Small intestine (tissue), 7 donors: ENCODE results near the gene DNHD1. TPM values are rescaled to one million over a fixed set of nuclear protein-coding genes. Genes with fewer than 3 reads are reported as not detected.
A peak's percentile ranks its signal among the peaks of the same experiment; 100 is the strongest.

Experiments used
- DNase-seq, 2 donors: peaks; one replicate each; pipeline versions ENCODE4 v3.0.0 to v3.0.0-alpha.2; 2013
- FAIRE-seq: peaks from 2 replicates; lab custom pipeline; 2012; peaks lifted over from hg19 to GRCh38; lab: Jason Lieb, UNC
- H3K27ac ChIP-seq, 3 donors: one replicate each; pipeline ENCODE4 v1.5.1; 2013; ENCODE audit warnings: low read length in 2 of 3, mild to moderate bottlenecking in 2 of 3, control low read depth in 1 of 3, inconsistent platforms in 1 of 3, low read depth in 1 of 3, moderate library complexity in 1 of 3
- H3K27me3 ChIP-seq, 3 donors: one replicate each; pipeline ENCODE4 v1.6.1; 2013; ENCODE audit warnings: low read length in 3 of 3, inconsistent platforms in 1 of 3; ENCODE audit not compliant: control insufficient read depth in 3 of 3, insufficient read depth in 3 of 3
- H3K36me3 ChIP-seq, 3 donors: one replicate each; pipeline ENCODE4 v1.6.1; 2013; ENCODE audit warnings: low read length in 3 of 3, inconsistent platforms in 1 of 3, low read depth in 1 of 3, mild to moderate bottlenecking in 1 of 3, moderate library complexity in 1 of 3; ENCODE audit not compliant: control insufficient read depth in 3 of 3, insufficient read depth in 2 of 3
- H3K4me1 ChIP-seq, 3 donors: one replicate each; pipeline ENCODE4 v1.6.1; 2013; ENCODE audit warnings: low read length in 2 of 3, inconsistent platforms in 1 of 3, low read depth in 1 of 3, mild to moderate bottlenecking in 1 of 3, moderate library complexity in 1 of 3; ENCODE audit not compliant: control insufficient read depth in 3 of 3, insufficient read depth in 2 of 3
- H3K4me3 ChIP-seq, 3 donors: one replicate each; pipeline ENCODE4 v1.5.1; 2013; ENCODE audit warnings: low read length in 3 of 3, control low read depth in 1 of 3, inconsistent platforms in 1 of 3, low read depth in 1 of 3, mild to moderate bottlenecking in 1 of 3, moderate library complexity in 1 of 3
- H3K9me3 ChIP-seq, 2 donors: one replicate each; pipeline ENCODE4 v1.6.1; 2013; ENCODE audit warnings: low read depth in 1 of 2, low read length in 1 of 2; ENCODE audit not compliant: control insufficient read depth in 2 of 2, insufficient read depth in 1 of 2
- WGBS, 3 donors: extraction: QIAGEN DNeasy Blood & Tissue Kit; methylation state at CpG; one replicate each; pipeline ENCODE4 v1.1.7; 2013; 5-methylcytosine and 5-hydroxymethylcytosine counted together
- polyA plus RNA-seq, 4 donors: library from polyadenylated mRNA; stranded (reverse) in 3 of 4; unstranded in 1 of 4; fragments of 200-250 nt in 3 of 4; fragments of 120-200 nt in 1 of 4; gene quantifications; one replicate each; pipeline versions ENCODE4 v1.2.1 to v1.2.3, GENCODE V29; 2013
- donor health status: healthy with polysubstance abuse.
- donor health status: control.
- donor health status: control.
- donor health status: Bipolar disorder and iron deficiency.
- donor health status: healthy.

DNHD1 gene
- polyA plus RNA-seq, 4 donors = 4.0 to 10.5 (median 9.0) TPM

- Histone ChIP-seq H3K9me3 (no peaks in the 10 kb centered on the region), H3K27me3 (no peaks in the 10 kb centered on the region), H3K4me1 (peaks cover 13 to 54% (median 17%) of the 10 kb centered on the region in 3 donors), H3K36me3 (peaks cover 9 to 39% (median 14%) of the 10 kb centered on the region in 3 donors), H3K27ac (peak overlapping the region; percentile 65 to 92 (median 89)), H3K4me3 (peak overlapping the region in 1 of 3 donors; percentile 14)
- WGBS, 3 donors = 4 to 10% (median 10%) methylated on average over 11 of the region's 11 CpGs
- FAIRE-seq (no peak), DNase-seq (peak; percentile 65 to 93)
Measured at GRCh38 chr11:6606471-6607189, 109.5 kb downstream of the DNHD1 start.

DNA sequence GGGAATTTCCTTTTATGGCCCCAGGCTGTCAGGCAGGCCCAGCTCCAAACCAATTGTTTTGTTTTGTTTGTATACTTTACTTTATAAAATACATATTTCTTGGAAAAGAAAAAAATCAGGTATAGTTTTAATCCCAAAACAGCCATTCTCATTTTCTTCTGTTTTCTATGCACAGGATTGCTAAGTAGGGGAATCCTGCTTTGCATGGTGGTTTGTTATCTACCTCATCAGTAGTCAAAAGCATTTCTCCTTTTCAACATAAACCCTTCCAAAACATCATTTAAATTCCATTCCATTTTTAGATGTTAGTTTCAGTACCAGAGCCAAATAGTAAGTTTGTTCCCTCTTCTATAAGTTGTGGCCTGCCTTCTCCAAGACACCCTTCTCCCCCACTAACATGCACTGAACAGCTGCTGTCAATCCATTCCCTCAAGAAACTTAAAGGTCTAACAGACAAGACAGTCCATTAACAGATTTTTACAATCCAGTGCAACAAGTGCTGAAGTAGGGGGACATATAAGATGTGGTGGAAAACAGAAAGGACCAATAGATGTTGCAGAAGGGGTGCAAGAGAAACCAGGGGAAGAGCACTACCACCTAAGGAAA is 110.2 kb downstream of the DNHD1 start:
- peak overlapping the region in 2 of 3 donors; percentile 89 to 92 for H3K27ac ChIP-seq
- H3K9me3 ChIP-seq = no peaks in the 10 kb centered on the region
- H3K4me1 ChIP-seq = peaks cover 11 to 47% (median 12%) of the 10 kb centered on the region in 3 donors
- no peak overlapping the region for H3K4me3 ChIP-seq
- peaks cover 9 to 39% (median 14%) of the 10 kb centered on the region in 3 donors for H3K36me3 ChIP-seq
- DNase-seq (no peak), FAIRE-seq (no peak)
- no peaks in the 10 kb centered on the region for H3K27me3 ChIP-seq

DNA sequence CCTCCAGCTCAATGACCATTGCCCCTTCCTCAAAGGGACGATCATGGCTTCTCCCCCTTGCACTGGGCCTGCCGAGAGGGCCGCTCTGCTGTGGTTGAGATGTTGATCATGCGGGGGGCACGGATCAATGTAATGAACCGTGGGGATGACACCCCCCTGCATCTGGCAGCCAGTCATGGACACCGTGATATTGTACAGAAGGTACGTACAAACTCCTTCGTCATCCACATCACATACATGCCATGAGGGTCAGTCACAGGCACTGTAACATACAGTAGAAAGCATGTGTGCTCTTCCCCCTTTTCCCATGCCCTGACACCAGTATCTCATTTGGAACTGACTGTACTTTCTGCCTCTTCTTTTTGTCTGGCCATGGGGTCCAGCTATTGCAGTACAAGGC is 110.9 kb downstream of the DNHD1 start:
- Histone ChIP-seq H3K27me3 (no peaks in the 10 kb centered on the region), H3K4me3 (no peak overlapping the region), H3K9me3 (no peaks in the 10 kb centered on the region), H3K36me3 (peaks cover 9 to 39% (median 14%) of the 10 kb centered on the region in 3 donors), H3K27ac (peak overlapping the region in 2 of 3 donors; percentile 67 to 92), H3K4me1 (peaks cover 7 to 47% (median 8%) of the 10 kb centered on the region in 3 donors)
- DNase-seq (no peak), FAIRE-seq (no peak)
- 91 to 93% (median 91%) methylated on average over 9 of the region's 9 CpGs for WGBS, 3 donors

DNA sequence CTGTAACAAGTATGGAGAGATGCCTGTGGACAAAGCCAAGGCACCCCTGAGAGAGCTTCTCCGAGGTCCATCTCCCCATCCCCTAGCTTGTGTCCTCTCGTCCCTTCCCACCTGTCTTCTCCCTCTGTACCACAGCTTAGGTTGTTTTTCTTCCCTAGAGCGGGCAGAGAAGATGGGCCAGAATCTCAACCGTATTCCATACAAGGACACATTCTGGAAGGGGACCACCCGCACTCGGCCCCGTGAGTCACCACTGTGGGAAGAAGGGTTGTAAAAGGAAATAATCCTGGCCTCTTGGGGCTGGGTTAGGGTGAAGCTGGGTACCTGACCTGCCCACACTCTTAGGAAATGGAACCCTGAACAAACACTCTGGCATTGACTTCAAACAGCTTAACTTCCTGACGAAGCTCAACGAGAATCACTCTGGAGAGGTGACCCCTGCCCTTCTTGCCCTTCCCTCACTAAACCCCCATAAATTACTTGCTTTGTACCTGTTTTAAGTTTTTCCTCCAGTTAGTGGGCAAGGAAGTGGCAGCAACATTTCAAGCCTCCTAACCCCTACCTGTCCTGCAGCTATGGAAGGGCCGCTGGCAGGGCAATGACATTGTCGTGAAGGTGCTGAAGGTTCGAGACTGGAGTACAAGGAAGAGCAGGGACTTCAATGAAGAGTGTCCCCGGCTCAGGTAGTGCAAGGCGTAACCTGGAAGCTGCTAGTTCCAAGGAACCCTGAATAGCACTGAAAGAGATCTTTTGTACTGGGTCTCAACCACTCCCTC is 111.8 kb downstream of the DNHD1 start:
- Histone ChIP-seq H3K36me3 (peaks cover 9 to 39% (median 14%) of the 10 kb centered on the region in 3 donors), H3K4me1 (peaks cover 7 to 51% (median 8%) of the 10 kb centered on the region in 3 donors), H3K27me3 (no peaks in the 10 kb centered on the region), H3K27ac (peak overlapping the region in 1 of 3 donors; percentile 67), H3K9me3 (no peaks in the 10 kb centered on the region), H3K4me3 (no peak overlapping the region)
- WGBS, 3 donors = 87 to 89% (median 89%) methylated on average over 14 of the region's 14 CpGs
- no peak for DNase-seq
- FAIRE-seq = no peak

GRCh38 chr11:6609502-6610015 is 112.5 kb downstream of the DNHD1 start:
- DNase-seq (no peak), FAIRE-seq (no peak)
- peaks cover 7 to 51% (median 8%) of the 10 kb centered on the region in 3 donors for H3K4me1 ChIP-seq
- no peaks in the 10 kb centered on the region for H3K27me3 ChIP-seq
- 76 to 89% (median 87%) methylated on average over 8 of the region's 8 CpGs for WGBS, 3 donors
- H3K27ac ChIP-seq = peak overlapping the region in 1 of 3 donors; percentile 67
- no peak overlapping the region for H3K4me3 ChIP-seq
- peaks cover 9 to 44% (median 14%) of the 10 kb centered on the region in 3 donors for H3K36me3 ChIP-seq
- no peaks in the 10 kb centered on the region for H3K9me3 ChIP-seq

GRCh38 chr11:6610591-6610990 is 113.5 kb downstream of the DNHD1 start:
- DNase-seq (no peak), FAIRE-seq (no peak)
- Histone ChIP-seq H3K36me3 (peaks cover 9 to 54% (median 14%) of the 10 kb centered on the region in 3 donors), H3K27ac (peak overlapping the region in 1 of 3 donors; percentile 96), H3K27me3 (no peaks in the 10 kb centered on the region), H3K4me3 (peak overlapping the region in 1 of 3 donors; percentile 98), H3K4me1 (peaks cover 6 to 42% (median 8%) of the 10 kb centered on the region in 3 donors), H3K9me3 (no peaks in the 10 kb centered on the region)
- WGBS, 3 donors = 86 to 88% (median 87%) methylated on average over 6 of the region's 6 CpGs

- peak in 1 of 2 donors; percentile 19 for DNase-seq
- H3K4me3 ChIP-seq = peak overlapping the region; percentile 79 to 98 (median 79)
- H3K36me3 ChIP-seq = peaks cover 9 to 61% (median 14%) of the 10 kb centered on the region in 3 donors
- FAIRE-seq = no peak
- H3K27me3 ChIP-seq = no peaks in the 10 kb centered on the region
- H3K4me1 ChIP-seq = peaks cover 4 to 35% (median 7%) of the 10 kb centered on the region in 3 donors
- no peaks in the 10 kb centered on the region for H3K9me3 ChIP-seq
- H3K27ac ChIP-seq = peak overlapping the region; percentile 83 to 96 (median 92)
- WGBS, 3 donors = 10 to 13% (median 11%) methylated on average over 36 to 39 of the region's 39 CpGs
Measured at GRCh38 chr11:6611092-6611962, 114.2 kb downstream of the DNHD1 start.
